Measurements from ENCODE around the gene RDH12.

RDH12 gene

DNA sequence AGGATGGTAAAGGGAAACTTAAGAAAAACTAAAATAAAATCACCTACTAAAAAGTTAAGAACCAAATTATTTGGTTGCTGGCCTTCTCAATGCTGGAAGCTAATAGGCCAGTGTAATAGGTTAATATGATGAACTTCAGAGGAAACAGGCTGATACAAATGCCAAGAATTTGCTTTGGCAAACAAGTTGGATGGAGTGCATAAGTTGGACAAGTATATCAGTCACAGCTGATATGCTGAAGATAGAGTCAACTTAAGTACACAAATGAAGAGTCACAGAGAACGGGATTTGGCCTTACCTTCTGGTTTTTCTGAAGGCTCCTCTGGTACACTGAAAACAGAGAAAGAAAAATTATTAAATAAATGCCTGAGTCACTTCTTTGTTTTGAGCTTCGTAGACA, 66.5 kb downstream of the RDH12 start:
- DNase-seq (no peak), ATAC-seq (replicated peaks) (no peak)
- Mint-ChIP-seq H3K4me1 (ENCODE audit: low read depth in 2 of 2) (no peaks in the 10 kb centered on the region), H3K27me3 (no peaks in the 10 kb centered on the region), H3K27ac (no peak overlapping the region), H3K4me3 (no peak overlapping the region), H3K36me3 (ENCODE audit: insufficient read depth) (peaks cover 45% of the 10 kb centered on the region), H3K9me3 (no peaks in the 10 kb centered on the region)

DNA sequence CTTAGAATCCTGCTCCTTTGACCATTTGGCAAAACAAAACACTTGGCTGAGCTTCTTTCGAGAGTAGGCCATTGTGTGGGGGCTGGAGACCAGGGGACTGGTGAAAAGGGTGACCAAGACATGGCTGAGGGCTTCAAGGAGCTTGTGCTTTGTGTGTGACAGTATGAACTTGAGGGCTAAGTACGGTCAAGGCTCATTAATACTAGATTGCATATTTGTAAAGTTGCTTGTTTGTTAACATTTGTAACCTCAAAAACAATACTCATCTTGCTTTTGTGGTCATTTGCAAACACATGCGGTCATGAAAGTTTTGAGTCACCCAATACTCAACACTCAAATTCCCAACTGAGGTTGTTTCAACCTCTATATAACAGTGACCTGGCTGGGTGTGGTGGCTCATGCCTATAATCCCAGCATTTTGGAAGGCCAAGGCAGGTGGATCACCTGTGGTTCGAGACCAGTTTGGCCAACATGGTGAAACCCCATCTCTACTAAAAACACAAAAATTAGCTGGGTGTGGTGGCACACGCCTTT, 72.2 kb downstream of the RDH12 start:
- ATAC-seq (replicated peaks): no peak
- Mint-ChIP-seq H3K36me3 (ENCODE audit: insufficient read depth) (peaks cover 51% of the 10 kb centered on the region), H3K27me3 (no peaks in the 10 kb centered on the region), H3K4me3 (no peak overlapping the region), H3K9me3 (no peaks in the 10 kb centered on the region), H3K4me1 (ENCODE audit: low read depth in 2 of 2) (no peaks in the 10 kb centered on the region), H3K27ac (no peak overlapping the region)
- DNase-seq: no peak

- ATAC-seq (replicated peaks): no peak
- Mint-ChIP-seq H3K4me3 (no peak overlapping the region), H3K9me3 (no peaks in the 10 kb centered on the region), H3K27ac (no peak overlapping the region), H3K36me3 (ENCODE audit: insufficient read depth) (peaks cover 63% of the 10 kb centered on the region), H3K27me3 (no peaks in the 10 kb centered on the region), H3K4me1 (ENCODE audit: low read depth in 2 of 2) (no peaks in the 10 kb centered on the region)
- DNase-seq: no peak
These were observed 75.1 kb downstream of the RDH12 start for GRCh38 chr14:67776653-67777322.

GRCh38 chr14:67778792-67779191, 77.1 kb downstream of the RDH12 start:
- no peaks in the 10 kb centered on the region for H3K9me3 Mint-ChIP-seq
- ATAC-seq (replicated peaks) (no peak), DNase-seq (no peak)
- H3K4me3 Mint-ChIP-seq: no peak overlapping the region
- H3K36me3 Mint-ChIP-seq (ENCODE audit: insufficient read depth): peaks cover 54% of the 10 kb centered on the region
- no peaks in the 10 kb centered on the region for H3K4me1 Mint-ChIP-seq (ENCODE audit: low read depth in 2 of 2)
- no peaks in the 10 kb centered on the region for H3K27me3 Mint-ChIP-seq
- H3K27ac Mint-ChIP-seq: no peak overlapping the region

DNA sequence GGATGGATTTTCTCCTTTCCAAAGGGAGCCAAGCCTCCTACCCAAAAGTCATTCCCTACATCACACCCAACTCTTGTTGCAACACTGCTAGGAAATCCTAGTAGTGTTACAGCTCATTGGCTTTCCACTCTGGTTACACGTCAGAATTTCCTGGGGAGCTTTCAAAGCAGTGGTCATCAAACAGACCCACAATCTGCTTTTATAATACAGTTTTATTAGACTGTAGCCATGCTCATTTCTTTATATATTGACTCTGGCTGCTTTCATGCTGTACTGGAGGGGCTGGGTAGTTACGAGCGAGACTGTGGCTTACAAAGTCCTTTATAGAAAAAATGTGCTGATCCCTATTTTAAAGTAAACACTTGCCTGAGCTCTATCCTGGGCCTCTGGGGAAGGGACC, 80.4 kb downstream of the RDH12 start:
- no peak for DNase-seq
- Mint-ChIP-seq H3K4me1 (ENCODE audit: low read depth in 2 of 2) (no peaks in the 10 kb centered on the region), H3K4me3 (no peak overlapping the region), H3K36me3 (ENCODE audit: insufficient read depth) (peaks cover 56% of the 10 kb centered on the region), H3K27ac (no peak overlapping the region), H3K9me3 (no peaks in the 10 kb centered on the region), H3K27me3 (no peaks in the 10 kb centered on the region)
- no peak for ATAC-seq (replicated peaks)

Measured in effector memory CD8-positive, alpha-beta T cell (primary cell).